ENCODE measurements around the gene INS. TPM values are rescaled to one million over a fixed set of nuclear protein-coding genes. Genes with fewer than 3 reads are reported as not detected.

The INS gene
- total RNA-seq, 1 experiment from 2014 or later: not detected

DNA sequence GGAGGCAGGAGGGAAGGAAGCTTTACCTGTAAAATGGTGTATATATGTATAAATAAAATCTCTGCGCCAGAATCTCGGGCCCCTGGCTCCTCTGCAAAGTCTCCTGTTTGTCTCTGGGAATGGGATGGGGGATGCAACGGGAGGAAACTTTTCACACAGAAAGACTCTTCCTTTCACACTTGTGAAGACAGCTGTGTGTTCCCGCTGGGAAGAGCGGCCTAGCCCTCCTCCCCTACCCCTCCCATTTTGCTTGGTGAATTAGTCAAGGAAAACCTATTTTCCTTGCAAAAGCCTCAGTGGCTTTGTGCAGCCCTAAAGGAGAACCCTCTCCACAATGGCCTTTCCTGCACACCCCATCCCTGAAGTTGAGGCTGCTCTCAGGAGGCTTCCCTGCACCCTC, 12.4 kb downstream of the INS start:
- no TSS peak for BruUV-seq (replicated peaks)
- peaks cover 99% of the 10 kb centered on the region for H3K27me3 Mint-ChIP-seq (ENCODE audit: unreplicated experiment)
- no peak overlapping the region for H3K4me3 Mint-ChIP-seq (ENCODE audit: low read depth, unreplicated experiment)
- peaks cover 4% of the 10 kb centered on the region for H3K36me3 Mint-ChIP-seq (ENCODE audit: insufficient read depth, unreplicated experiment)
- no peak overlapping the region for H3K27ac Mint-ChIP-seq (ENCODE audit: unreplicated experiment)
- H3K4me1 Mint-ChIP-seq (ENCODE audit: low read depth, unreplicated experiment): no peaks in the 10 kb centered on the region
- TF ChIP-seq, protein P1, sequence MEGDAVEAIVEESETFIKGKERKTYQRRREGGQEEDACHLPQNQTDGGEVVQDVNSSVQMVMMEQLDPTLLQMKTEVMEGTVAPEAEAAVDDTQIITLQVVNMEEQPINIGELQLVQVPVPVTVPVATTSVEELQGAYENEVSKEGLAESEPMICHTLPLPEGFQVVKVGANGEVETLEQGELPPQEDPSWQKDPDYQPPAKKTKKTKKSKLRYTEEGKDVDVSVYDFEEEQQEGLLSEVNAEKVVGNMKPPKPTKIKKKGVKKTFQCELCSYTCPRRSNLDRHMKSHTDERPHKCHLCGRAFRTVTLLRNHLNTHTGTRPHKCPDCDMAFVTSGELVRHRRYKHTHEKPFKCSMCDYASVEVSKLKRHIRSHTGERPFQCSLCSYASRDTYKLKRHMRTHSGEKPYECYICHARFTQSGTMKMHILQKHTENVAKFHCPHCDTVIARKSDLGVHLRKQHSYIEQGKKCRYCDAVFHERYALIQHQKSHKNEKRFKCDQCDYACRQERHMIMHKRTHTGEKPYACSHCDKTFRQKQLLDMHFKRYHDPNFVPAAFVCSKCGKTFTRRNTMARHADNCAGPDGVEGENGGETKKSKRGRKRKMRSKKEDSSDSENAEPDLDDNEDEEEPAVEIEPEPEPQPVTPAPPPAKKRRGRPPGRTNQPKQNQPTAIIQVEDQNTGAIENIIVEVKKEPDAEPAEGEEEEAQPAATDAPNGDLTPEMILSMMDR (IDR thresholded peaks at IDR 0.05; ENCODE audit: unreplicated experiment): no peak
- H3K9me3 Mint-ChIP-seq (ENCODE audit: low read depth, unreplicated experiment): no peaks in the 10 kb centered on the region
- no peak for DNase-seq
- CTCF ChIA-PET: interaction anchor here (7.3 kb wide), 1 partner anchor 112 kb away, joined by 159 read pairs; no protein-coding TSS in a partner anchor
- intact Hi-C loops (cut with micrococcal nuclease; ENCODE audit: unreplicated experiment): no loop called here

DNA sequence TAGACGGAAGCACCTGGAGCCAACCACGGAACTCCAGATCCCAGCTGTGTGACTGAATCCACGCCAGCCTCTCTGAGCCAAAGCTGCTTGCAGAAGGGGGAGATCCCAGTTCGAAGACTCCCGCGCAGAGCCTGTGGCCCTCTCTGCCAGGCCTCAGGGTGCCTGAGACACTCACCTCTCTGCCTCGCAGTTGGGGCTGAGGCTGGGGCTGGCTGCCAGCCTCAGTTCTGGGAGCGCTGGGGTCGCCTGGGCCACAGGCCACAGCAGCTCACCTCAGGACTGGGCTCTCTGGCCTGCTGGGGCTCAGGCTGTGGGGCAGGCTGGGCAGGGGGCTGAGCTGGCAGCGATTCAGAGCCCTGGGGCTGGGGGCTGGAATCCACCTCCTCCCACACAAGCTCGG, 13.6 kb downstream of the INS start:
- peaks cover 4% of the 10 kb centered on the region for H3K36me3 Mint-ChIP-seq (ENCODE audit: insufficient read depth, unreplicated experiment)
- no peaks in the 10 kb centered on the region for H3K9me3 Mint-ChIP-seq (ENCODE audit: low read depth, unreplicated experiment)
- H3K4me1 Mint-ChIP-seq (ENCODE audit: low read depth, unreplicated experiment): peaks cover 7% of the 10 kb centered on the region
- H3K4me3 Mint-ChIP-seq (ENCODE audit: low read depth, unreplicated experiment): no peak overlapping the region
- no peak for DNase-seq
- TF ChIP-seq, protein P1 (IDR thresholded peaks at IDR 0.05; ENCODE audit: unreplicated experiment): no peak
- no peak overlapping the region for H3K27ac Mint-ChIP-seq (ENCODE audit: unreplicated experiment)
- intact Hi-C loops (cut with micrococcal nuclease; ENCODE audit: unreplicated experiment): no loop called here
- peaks cover 99% of the 10 kb centered on the region for H3K27me3 Mint-ChIP-seq (ENCODE audit: unreplicated experiment)
- no TSS peak for BruUV-seq (replicated peaks)
- CTCF ChIA-PET: interaction anchor here (0.7 to 1.1 kb wide), 2 partner anchors 108 to 495 kb away, joined by 3 read pairs; no protein-coding TSS in a partner anchor

DNA sequence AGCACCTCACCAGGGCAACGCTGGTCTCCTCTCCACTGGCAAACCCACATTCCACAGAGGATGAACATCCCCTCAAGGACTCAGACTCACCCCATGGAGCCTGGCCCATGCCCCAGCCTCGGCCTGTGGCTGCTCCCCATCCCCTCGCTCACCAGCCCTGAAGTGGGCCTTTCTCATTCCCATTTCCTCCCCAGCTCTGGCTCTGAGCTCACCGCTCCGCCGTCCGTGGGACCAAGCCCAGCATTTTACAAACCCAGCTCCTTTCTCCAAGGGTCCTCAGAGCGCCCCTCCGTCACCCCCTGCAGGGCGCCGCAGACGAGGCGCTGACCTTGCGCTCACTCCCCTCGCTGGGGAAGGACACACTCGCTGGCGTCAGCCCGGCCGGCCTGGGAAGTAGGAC, 15.0 kb downstream of the INS start:
- TF ChIP-seq, protein P1 (IDR thresholded peaks at IDR 0.05; ENCODE audit: unreplicated experiment): no peak
- no peak for DNase-seq
- CTCF ChIA-PET: no interaction called here
- Mint-ChIP-seq H3K4me1 (ENCODE audit: low read depth, unreplicated experiment) (peaks cover 13% of the 10 kb centered on the region), H3K27me3 (ENCODE audit: unreplicated experiment) (peaks cover 99% of the 10 kb centered on the region), H3K36me3 (ENCODE audit: insufficient read depth, unreplicated experiment) (peaks cover 4% of the 10 kb centered on the region), H3K9me3 (ENCODE audit: low read depth, unreplicated experiment) (no peaks in the 10 kb centered on the region), H3K4me3 (ENCODE audit: low read depth, unreplicated experiment) (no peak overlapping the region), H3K27ac (ENCODE audit: unreplicated experiment) (no peak overlapping the region)
- BruUV-seq (replicated peaks): no TSS peak
- intact Hi-C loops (cut with micrococcal nuclease; ENCODE audit: unreplicated experiment): no loop called here

DNA sequence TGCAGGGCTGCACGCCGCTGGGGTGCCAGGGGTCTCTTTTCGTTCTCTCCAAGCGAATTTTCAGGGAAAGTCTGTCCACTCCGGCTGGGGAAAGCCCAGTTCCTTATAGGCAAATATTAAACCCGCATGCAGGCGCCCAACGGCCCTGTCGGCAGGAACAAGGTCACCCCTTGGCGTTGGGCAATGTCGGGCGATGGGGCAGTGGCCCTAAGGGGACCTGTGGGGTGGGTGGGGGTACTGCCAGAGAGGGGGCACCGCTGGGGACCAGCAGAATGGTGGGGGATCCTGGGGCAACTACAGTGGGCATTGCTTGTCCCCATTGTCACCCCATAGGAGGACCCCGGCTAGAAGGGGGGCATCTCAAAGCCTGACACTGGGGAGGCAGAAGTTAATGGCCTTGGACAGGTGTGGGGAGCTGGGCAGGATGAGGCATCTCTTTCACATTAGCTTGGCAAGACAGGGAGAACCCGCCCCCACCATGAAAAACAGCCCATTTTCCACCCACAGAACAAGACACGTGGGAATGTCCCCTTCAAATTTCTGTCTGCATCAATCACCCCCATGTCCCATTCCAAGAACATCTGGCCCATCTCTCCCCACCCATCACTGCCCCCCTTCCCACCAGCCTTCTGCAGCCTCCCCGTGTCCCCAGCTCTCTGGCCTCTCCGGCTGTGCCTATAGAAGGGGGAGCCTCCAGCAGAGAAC, 16.3 kb downstream of the INS start:
- DNase-seq: no peak
- H3K4me3 Mint-ChIP-seq (ENCODE audit: low read depth, unreplicated experiment): no peak overlapping the region
- H3K27ac Mint-ChIP-seq (ENCODE audit: unreplicated experiment): no peak overlapping the region
- CTCF ChIA-PET: interaction anchor here (1.0 kb wide), 1 partner anchor 11 kb away, joined by 3 read pairs; no protein-coding TSS in a partner anchor
- H3K9me3 Mint-ChIP-seq (ENCODE audit: low read depth, unreplicated experiment): no peaks in the 10 kb centered on the region
- H3K36me3 Mint-ChIP-seq (ENCODE audit: insufficient read depth, unreplicated experiment): peaks cover 4% of the 10 kb centered on the region
- intact Hi-C loops (cut with micrococcal nuclease; ENCODE audit: unreplicated experiment): loop anchor here (5.0 kb wide), 1 partner anchor 67 kb away; no protein-coding TSS in a partner anchor
- peaks cover 13% of the 10 kb centered on the region for H3K4me1 Mint-ChIP-seq (ENCODE audit: low read depth, unreplicated experiment)
- BruUV-seq (replicated peaks): no TSS peak
- TF ChIP-seq, protein P1 (IDR thresholded peaks at IDR 0.05; ENCODE audit: unreplicated experiment): no peak
- peaks cover 90% of the 10 kb centered on the region for H3K27me3 Mint-ChIP-seq (ENCODE audit: unreplicated experiment)

Measured in Calu3 (cell line).